Measurements from ENCODE around the gene PRKN.

Gene PRKN

DNA sequence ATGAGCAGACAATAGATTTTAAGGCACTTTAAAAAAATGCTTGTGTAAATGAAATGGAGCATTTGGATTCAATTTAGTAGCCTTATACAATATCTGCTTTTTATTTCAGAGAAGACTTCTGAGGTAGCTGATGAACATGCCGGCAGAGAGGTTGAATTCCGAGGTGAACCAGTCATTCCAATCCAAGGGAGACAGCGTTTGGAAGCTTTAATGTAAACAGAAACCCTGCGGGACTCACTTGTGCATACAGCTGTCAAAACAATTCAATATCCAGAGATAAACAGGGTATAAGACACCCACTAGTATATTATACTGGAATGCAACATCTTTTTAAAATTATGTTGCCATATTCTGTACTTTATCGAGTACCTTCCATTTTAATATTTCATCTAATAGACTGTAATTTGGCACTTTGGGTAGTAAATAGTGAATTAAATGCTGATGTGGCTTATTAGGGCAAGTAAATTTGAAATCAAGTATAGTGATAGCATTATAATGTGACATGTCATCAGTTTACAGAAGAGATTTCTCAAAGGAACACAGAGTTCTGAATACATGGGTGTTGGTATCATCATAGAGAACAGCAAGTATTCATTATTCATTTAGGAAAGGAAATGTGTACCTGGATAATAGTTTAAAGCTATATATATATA is 347.7 kb downstream of the PRKN start:
- no peak for DNase-seq (ENCODE audit: low read depth)

DNA sequence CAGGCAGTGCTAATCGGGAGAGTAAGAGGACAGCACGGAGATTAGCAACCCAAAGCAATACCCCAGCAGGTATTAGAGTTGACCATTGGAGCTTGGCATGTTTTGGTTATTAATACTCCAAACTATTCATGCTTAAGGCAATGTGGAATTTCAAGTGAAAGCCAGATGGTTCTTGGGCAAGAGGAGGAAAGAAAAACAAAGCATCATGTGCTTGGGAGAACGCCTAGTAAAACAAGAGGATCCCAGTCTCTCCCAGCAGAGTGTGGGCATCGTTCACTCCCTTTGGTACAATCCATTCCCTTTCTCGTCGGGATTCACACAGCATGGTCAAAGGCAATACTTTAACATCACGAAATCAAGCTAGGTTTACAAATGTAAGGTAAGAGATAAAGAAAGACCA is 349.8 kb downstream of the PRKN start:
- no peak for DNase-seq (ENCODE audit: low read depth)

DNA sequence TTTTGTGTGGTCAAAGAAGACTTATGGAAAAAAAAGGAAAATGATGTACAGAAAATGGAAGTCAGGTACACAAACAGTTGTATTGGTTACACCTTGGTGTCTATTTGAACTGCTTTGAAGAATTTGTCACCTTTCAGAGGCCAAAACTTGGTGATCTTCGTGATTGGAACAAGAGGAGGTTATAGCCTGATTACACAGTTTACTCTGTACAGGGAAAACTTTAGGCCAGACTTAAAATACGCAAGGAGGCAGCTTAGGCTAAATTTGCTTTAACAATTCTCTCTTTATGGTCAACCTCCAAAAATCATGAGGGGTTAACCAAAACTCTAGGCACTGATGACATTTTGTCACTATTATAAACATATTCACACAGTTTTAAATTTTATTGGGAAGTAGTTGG is 353.7 kb downstream of the PRKN start:
- no peak for DNase-seq (ENCODE audit: low read depth)

DNA sequence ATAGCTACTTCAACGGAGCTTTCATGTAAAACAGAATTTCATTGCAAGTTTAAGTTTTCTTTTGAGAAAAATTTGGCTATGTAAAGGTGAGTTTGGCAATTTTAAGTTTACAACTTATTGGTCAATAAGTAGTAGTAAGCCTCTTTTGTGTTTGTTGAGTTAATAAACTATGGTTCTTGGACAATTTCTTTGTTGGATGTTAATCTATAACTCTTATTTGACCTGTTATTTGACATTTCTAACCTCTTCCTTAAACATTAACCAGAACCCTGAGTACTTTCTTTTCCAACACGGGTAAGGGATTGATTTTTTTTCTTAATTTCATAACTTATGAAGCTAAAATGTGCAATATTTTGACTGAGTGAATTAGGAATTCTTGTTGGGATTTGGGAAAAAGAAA is 354.4 kb downstream of the PRKN start:
- no peak for DNase-seq (ENCODE audit: low read depth)

DNA sequence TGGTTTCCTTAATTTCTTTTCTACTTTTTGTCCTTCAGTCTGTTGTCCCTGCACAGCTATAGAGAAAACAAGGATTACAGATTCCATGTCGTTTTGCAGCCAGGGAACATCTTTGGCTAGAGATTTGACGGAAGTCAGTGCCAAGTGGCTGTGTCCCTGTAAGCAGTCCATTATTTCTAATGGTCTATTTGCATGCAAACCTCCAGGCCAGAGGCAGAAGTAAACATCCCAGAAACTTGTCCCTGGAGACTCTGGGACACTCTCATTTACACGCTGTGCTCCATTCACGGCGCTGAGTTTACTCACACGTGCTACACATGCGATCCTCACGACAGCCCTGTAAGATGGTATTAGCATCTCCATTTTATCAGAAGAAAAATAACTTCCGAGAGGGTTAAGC is 355.5 kb downstream of the PRKN start:
- DNase-seq (ENCODE audit: low read depth): no peak

DNA sequence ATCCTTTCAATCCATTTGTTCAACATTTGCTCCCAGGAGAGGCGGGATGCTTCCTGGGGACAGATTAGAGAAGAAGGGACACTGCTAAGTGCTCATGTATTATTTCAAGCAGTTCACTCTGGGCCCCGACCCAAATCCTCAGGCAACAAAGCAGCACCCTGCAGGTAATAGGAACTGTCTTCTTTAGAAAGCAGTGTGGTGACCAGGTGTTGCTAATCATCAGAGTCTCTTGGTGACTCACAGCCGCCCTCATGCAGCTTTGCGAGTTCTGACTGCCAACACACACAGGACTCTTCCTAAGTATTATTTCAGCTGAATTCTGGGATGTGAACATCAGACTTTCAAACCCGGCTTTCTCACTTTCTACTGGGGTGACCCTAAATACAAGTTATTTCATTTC is 356.4 kb downstream of the PRKN start:
- DNase-seq (ENCODE audit: low read depth): no peak

DNA sequence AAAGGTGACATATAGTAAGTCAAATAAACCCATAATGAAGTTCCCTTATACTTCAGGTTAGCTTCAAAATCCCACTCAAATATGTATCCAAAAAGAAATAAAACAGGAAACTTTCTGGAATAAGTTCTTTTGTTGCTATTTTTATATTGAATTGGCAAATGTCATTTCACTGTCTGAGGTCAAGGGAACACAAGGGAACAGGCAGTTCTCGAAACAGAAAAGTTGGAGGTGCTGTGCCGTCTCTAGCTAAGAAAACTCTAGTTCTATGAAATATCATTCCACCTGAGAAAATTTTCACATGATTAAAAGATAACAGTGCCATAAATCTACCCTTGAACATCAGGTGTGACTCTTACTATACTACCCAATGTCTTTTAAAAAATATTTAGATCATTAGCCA is 358.5 kb downstream of the PRKN start:
- DNase-seq (ENCODE audit: low read depth): no peak

DNA sequence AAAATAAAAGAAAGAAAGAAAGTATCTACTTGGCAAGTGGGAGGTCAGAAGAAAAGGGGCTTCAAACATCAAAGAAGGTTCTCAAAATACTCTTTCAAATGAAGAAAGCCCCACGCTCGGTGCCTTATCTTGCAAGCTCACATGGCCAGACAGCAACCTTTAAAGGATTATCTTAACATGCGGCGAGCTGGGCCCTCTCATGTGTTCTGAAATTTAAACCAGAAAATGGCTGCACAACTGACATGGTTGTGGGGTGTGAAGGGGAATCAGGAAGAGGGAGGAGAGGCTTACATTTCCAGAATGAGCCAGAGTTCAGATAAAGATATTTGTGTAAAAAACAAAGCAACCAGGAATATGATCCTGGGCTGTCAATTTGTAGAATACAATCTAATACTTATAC is 363.1 kb downstream of the PRKN start:
- no peak for DNase-seq (ENCODE audit: low read depth)

DNA sequence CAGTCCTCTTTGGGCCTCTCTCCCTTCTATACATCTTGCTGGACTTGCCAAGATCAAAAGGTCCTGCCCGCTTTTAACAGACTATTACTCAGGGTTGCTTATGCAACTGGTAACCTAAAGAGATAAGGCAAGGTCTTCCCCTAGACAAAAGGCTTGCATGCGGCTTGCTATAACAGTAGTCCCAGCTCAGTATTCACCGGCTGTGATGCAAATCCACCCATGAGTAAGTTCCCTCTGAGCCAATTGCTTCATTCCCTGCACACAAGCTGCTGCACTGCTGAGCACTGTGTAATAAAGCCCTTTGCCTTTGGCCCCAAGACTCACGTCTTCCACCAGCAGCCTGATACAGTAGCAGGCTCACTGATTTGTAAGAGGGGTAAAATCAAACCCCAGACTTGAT is 363.8 kb downstream of the PRKN start:
- no peak for DNase-seq (ENCODE audit: low read depth)

DNA sequence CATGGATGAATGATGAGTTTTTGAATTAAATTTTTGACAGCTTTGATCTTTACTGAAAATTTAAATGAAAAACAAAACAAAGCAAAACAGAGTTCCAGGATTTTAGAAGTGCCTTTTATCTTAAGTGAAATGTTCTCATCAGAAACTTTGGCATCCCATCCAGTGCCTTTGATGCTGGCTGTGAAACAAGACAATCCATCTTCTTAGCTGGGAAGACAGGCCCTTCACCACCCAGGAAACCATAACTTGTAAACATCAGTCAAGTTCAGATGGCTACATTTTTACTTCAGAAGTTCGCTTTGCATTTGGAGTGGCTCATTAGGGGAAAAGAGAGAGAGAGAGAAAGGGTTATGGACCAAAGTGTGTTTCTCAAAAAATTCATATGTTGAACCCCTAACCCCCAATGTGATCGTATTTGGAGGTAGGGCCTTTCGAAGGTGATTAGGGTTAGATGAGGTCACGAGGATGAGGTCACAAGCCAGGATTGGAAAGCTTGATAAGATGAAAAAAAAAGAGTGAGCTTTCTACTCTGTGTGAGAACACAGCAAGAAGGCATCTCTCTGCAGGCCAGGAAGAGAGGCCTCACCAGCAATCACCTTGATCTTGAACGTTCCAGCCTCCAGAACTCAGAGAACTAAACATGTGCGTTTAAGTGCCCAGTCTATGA is 366.5 kb downstream of the PRKN start:
- no peak for DNase-seq (ENCODE audit: low read depth)

DNA sequence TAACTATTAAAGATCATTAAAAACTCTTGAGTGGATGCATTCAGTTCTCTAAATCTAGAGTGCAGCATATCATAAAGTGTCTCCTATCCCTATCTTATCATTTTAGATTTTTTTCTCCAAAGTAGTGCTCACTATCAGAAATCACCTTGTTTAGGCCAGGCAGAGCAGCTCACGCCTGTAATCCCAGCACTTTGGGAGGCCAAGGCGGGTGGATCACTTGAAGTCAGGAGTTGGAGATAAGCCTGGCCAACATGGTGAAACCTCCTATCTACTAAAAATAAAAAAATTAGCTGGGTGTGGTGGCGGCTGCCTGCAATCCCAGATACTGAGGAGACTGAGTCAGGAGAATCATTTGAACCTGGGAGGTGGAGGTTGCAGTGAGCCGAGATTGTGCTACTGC is 368.9 kb downstream of the PRKN start:
- DNase-seq (ENCODE audit: low read depth): no peak

DNA sequence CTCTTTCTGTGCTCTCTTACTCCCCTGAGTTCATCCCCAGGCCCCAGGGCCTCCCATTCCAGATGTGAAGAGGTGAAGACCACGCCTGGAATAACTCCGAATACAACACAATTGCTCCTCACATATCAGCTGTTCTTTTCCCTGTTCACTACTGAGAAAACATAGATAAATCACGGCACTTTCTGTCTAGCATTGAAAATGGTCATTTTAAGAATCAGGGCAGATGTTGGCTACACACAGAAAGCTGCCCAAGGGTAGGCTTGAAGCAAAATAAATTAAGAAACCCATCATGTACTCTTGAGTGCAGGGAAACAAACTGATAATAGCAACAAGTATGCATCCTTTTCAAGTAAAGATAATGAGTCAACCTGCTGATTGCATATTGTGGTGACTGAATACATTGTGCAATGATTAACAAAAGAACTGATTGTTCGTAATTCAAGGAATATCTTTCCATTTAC is 382.5 kb downstream of the PRKN start:
- no peak for DNase-seq (ENCODE audit: low read depth)

DNA sequence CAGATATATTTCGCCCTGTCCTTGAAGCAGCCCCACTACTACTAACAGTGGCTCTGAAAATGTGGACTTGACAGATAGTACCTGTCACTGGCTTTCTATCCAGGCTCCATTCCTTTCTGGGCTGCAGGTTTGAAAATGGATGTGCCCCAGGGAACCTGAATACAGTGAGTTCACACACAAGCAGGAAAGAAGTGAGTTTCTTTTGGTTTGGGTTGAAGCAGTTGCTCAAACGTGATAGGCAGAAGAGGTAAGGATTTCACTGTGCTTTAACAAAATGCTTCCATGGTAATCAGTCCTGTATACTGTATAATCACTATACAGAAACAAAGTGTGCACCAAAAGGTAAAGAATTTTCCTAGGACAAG is 382.9 kb downstream of the PRKN start:
- DNase-seq (ENCODE audit: low read depth): no peak

DNA sequence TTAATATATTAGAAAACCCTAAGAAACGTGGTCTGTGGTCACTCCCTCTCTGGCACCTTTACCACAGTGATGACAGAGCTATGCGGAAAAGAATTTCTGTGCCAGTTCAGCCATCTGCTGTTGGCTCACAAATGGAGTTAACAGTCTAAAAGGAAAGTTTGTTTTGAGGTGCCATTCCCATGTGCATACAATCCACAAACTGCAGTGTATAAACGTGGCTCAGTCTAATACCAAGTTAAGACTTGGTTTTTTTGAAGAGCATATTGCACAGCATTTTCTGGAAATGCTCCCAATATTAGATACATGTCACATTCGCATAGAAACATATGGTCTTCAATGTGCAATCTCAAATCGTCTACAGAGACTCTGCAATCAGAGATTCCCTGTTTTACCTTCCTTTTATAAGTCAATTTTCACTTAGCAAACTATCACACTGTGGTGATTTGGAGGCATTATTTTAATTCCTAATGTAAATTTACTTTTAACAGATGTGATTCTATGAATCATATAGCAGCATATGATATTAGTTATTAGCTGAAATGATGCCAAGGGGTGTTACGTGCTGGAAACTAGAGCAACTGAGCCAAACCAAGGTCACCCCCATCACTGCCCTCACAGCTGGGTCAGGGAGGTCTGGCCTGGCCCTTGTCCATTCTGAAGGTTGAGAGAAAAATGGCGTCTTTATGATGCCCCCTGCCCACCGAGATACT is 383.5 kb downstream of the PRKN start:
- DNase-seq (ENCODE audit: low read depth): no peak

DNA sequence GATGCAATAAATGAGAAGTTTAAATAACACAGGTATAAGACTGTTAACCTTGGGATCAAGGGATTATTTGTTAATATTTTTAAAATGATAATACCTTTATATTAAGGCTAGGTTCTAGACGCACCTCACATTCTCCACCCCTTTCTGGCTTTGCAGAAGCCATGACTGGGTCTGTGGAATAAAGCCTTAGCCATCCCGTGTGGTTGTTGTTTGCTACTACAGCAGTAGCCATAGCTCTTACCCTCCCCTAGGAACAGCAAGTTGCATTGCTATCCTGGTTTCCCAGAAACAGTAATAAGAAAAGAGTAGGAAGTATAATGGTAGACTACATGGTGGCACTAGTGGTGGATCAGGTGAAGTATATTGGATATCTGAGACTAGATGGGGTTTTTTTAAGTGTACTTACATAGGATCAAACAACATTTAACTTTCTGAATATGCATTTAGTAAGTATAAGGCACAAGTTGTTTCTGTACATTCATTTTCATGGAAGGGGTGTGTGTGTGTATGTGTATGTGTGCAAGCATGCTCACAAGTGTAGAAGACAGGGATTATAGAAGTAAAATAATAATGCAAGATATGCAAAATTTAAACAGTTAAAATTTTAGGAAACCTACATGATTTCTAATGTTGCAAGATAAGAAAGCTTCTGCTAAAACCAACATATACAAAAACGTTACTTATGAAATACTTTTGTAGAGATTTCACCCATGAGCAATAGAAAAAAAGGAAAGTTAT is 384.2 kb downstream of the PRKN start:
- no peak for DNase-seq (ENCODE audit: low read depth)

DNA sequence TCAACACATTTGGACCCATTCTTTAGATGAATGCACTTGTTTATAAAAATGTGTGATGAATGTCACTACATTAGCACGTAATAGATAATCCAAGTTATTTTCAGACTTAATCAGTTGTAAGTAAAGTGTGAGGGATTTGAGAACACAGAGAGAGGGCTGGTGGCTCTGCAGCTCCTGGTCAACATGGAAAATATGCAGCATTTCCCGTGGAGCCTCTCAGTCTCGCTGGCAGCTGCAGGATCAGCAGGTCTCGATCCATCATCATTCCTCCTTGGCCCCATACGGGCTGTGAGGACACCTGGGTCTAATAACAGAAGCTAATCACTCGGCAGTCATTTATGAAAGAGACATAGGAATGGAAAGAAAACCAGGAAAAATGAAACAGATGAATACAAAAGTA is 390.2 kb downstream of the PRKN start:
- DNase-seq (ENCODE audit: low read depth): no peak

DNA sequence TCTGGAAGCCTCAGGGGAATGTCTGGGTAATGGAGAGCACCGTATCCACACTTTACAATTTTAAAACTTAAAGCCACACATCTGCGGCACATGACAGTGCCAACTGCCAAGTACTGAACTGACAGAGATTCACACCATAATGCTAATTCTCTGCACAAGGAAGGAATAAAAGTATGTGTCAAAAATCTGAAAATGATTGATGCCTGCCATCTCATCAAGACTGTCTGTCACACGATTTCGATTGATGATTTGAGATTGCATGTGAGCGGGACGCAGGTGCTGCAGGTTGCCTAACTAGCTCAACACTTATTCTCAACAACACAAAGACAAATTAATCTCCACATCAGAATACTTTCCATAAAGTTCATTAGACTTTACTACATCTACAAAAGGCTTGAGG is 391.2 kb downstream of the PRKN start:
- DNase-seq (ENCODE audit: low read depth): no peak

DNA sequence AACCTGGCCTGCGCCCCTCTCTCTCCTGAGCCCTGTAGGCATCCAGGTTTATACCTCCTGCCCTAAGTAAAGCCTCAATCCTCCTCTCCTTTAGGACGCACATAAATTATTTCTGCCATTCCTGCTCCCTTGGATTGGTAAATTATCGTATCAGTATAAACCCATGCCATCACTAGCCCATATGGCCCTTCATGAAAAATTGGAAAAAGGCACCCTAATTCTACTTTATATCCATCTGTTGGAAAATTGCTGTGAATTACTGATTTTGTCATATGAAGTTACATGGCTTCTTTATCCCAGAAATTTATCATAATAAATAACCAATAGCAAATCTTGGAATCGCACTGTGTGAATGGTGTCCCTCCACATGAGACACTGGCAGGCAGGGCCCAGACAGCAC is 395.2 kb downstream of the PRKN start:
- DNase-seq (ENCODE audit: low read depth): no peak

DNA sequence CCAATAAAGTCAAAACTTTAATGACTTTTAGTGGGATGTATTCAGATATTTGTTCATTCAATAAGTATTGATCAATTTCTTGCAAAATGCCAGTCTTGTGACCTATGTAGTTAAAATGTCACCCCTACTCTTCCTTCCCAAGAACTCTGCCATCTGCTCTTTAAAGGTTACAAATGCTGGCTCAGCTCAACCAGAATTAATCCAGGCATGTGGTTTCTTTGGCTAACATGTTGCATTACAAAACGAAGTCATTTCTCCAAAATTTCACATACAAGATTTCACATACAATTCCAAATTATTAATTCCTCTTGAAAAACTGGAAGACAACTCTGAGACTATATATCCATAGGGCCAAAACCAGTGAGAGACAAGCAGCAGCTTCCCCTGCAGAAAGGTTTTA is 395.7 kb downstream of the PRKN start:
- DNase-seq (ENCODE audit: low read depth): no peak

DNA sequence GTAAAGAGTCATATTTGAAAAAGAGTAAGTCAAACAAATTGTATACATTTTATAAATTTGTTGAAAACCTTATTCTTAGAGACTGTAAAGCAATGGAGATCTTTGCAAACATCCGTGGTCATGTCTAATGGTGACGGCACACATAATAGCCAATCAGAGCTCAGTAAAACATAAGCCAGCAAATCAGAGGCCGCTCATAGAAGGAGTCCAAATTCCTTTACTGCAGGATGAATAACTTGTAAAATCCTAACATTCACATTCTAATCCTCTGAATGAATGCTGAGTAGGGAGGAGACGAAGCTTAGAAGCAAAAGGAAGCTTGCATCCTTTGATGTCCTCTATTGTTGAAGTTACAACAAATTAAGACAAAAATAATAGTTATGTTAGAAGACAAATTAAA is 401.7 kb downstream of the PRKN start:
- no peak for DNase-seq (ENCODE audit: low read depth)

DNA sequence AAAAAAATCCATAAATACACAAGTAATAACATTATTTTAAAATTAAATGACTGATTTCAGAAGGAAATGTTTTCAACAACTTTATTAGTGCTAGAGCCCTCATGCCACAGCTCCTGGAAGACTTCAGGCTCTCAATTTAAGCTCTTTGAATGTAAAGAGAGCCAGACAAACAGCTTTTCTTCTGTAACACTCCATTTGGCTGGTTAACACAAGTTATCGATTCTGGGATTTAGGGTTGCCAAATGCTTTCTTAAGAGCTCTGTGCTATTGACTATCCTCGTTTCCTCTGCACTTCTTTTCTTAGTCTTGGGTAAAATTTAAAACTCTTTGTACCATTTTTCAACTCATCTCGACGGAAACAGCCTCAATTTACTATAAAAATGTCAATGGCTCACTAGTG is 402.5 kb downstream of the PRKN start:
- no peak for DNase-seq (ENCODE audit: low read depth)

DNA sequence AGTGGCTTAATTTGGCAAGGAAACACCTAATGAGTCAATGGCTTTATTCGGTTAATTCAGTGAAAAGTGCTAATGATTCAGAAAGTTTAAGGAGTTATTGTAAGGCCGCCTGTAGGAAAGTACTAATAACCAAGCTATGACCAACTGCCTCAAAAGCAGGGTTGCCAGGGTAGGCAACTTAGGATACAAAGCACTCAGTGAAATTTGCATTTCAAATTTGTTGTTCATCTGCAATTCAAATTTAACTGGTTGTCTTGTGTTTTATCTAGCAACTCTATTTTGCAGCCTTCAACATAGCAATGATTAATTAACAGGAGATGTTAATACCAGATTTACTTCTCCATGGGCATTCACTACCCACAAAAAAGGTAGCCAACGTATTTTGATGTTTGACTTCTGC is 412.3 kb downstream of the PRKN start:
- no peak for DNase-seq (ENCODE audit: low read depth)
